MM.1S (cell line): Measurements from ENCODE around the gene PGF.

ENCODE experiments used
- CTCF ChIP-seq: fragments of 300-600 bp; sonication (generic); IDR thresholded peaks from 2 replicates; pipeline ENCODE4 v1.5.1; 2016; ENCODE audit warnings: antibody characterized with exemption, low read length, mixed read lengths
- EZH2phosphoT487 ChIP-seq: fragments of 300-600 bp; sonication (generic); IDR thresholded peaks from 2 replicates; pipeline ENCODE4 v1.6.1; 2018; ENCODE audit warnings: antibody characterized with exemption, low read length

GRCh38 chr14:74915426-74915825 lies 40.0 kb downstream of the PGF start:
- TF ChIP-seq CTCF (no peak), EZH2phosphoT487 (no peak)
